Measurements from ENCODE around the gene NUP188.
A peak's percentile ranks its signal among the peaks of the same experiment; 100 is the strongest.
"Not testable (repeated sequence)": the region's sequence is repeated elsewhere in the genome, so short reads cannot be mapped to it uniquely, and the experiment has no call there.

NUP188 gene

DNA sequence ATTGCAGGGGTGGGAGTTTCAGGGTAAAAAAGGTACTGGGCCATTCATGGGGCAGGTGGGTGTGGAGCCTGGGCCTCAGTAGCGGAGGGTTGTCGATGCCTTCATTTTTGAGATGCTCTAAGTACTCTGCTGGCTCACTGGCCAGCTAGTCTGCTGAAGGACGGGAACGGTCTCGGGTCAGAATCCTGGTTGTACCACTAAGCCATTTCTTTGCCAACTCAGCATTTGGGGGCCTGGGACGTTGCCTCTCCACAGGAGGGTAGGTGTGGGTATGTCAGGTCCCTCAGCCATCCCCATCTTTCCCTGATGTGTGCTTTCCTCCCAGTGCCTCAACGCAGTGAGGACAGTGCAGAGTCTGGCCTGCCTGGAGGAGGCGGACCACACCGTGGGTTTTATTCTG is 55.5 kb downstream of the NUP188 start:
- no peak for DNase-seq (ENCODE audit: low read depth in 1 of 2, low spot score in 1 of 2)
- no peak overlapping the region for H3K27ac ChIP-seq (replicated peaks)
- H3K4me3 ChIP-seq (replicated peaks; ENCODE audit: insufficient read depth, low read length), result no peak overlapping the region
- TF ChIP-seq SPI1 (IDR thresholded peaks at IDR 0.05; ENCODE audit: borderline replicate concordance, low read depth) (no peak), GABPA (IDR thresholded peaks at IDR 0.05; ENCODE audit: low read depth) (no peak), REST (IDR thresholded peaks at IDR 0.05; ENCODE audit: insufficient replicate concordance, low read depth) (no peak), POLR2AphosphoS5 (IDR thresholded peaks at IDR 0.05; ENCODE audit: low read depth) (no peak)
- TF ChIP-seq, protein P1, sequence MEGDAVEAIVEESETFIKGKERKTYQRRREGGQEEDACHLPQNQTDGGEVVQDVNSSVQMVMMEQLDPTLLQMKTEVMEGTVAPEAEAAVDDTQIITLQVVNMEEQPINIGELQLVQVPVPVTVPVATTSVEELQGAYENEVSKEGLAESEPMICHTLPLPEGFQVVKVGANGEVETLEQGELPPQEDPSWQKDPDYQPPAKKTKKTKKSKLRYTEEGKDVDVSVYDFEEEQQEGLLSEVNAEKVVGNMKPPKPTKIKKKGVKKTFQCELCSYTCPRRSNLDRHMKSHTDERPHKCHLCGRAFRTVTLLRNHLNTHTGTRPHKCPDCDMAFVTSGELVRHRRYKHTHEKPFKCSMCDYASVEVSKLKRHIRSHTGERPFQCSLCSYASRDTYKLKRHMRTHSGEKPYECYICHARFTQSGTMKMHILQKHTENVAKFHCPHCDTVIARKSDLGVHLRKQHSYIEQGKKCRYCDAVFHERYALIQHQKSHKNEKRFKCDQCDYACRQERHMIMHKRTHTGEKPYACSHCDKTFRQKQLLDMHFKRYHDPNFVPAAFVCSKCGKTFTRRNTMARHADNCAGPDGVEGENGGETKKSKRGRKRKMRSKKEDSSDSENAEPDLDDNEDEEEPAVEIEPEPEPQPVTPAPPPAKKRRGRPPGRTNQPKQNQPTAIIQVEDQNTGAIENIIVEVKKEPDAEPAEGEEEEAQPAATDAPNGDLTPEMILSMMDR (IDR thresholded peaks at IDR 0.05; ENCODE audit: insufficient read depth, low read length), result no peak
- no peaks in the 10 kb centered on the region for H3K27me3 ChIP-seq (ENCODE audit: insufficient read depth, poor library complexity, severe bottlenecking)

- not testable (repeated sequence) for H3K27me3 ChIP-seq (ENCODE audit: insufficient read depth, poor library complexity, severe bottlenecking); H3K27ac ChIP-seq (replicated peaks); DNase-seq (ENCODE audit: low read depth in 1 of 2, low spot score in 1 of 2); H3K4me3 ChIP-seq (replicated peaks; ENCODE audit: insufficient read depth, low read length)
Measured at GRCh38 chr9:129004173-129004572, 56.7 kb downstream of the NUP188 start.

GRCh38 chr9:129005336-129005997 is 58.0 kb downstream of the NUP188 start:
- TF ChIP-seq REST (IDR thresholded peaks at IDR 0.05; ENCODE audit: insufficient replicate concordance, low read depth) (no peak), SPI1 (IDR thresholded peaks at IDR 0.05; ENCODE audit: borderline replicate concordance, low read depth) (no peak), POLR2AphosphoS5 (IDR thresholded peaks at IDR 0.05; ENCODE audit: low read depth) (no peak), GABPA (IDR thresholded peaks at IDR 0.05; ENCODE audit: low read depth) (no peak)
- TF ChIP-seq, protein P1 (IDR thresholded peaks at IDR 0.05; ENCODE audit: insufficient read depth, low read length), result no peak
- H3K27me3 ChIP-seq (ENCODE audit: insufficient read depth, poor library complexity, severe bottlenecking), result no peaks in the 10 kb centered on the region
- no peak overlapping the region for H3K27ac ChIP-seq (replicated peaks)
- H3K4me3 ChIP-seq (replicated peaks; ENCODE audit: insufficient read depth, low read length), result no peak overlapping the region
- DNase-seq (ENCODE audit: low read depth in 1 of 2, low spot score in 1 of 2), result no peak

DNA sequence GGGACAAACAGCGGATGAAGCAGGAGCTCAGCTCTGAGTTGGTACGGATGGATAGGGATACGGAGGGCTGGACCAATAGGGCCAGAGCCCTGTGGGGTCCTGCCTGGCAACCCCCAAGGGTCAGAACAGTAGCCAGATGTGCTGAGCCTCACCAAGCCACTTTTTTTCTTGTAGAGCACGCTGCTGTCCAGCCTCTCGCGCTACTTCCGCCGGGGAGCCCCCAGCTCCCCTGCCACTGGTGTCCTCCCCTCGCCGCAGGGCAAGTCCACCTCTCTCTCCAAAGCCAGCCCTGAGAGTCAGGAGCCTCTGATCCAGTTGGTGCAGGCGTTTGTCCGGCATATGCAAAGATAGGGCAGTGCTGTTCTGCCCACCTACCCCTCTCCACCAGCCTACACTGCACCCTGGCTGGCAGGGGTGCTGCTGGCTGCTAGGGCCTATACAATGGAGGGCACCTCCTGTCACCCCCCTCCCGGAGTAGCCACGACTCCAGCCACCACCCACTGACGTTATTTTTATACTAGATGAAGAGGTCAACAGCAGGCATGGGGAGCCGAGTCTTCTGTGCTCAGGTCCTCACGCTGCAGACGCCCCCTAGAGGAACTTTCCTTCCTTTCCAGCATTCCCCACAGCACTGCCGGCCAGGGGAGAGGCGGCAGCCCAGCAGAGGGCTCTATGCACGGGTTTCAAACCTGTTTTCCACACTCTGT is 59.0 kb downstream of the NUP188 start:
- Histone ChIP-seq H3K27ac (replicated peaks) (no peak overlapping the region), H3K27me3 (ENCODE audit: insufficient read depth, poor library complexity, severe bottlenecking) (no peaks in the 10 kb centered on the region), H3K4me3 (replicated peaks; ENCODE audit: insufficient read depth, low read length) (no peak overlapping the region)
- no peak for TF ChIP-seq REST (IDR thresholded peaks at IDR 0.05; ENCODE audit: insufficient replicate concordance, low read depth)
- TF ChIP-seq, protein P1 (IDR thresholded peaks at IDR 0.05; ENCODE audit: insufficient read depth, low read length), result peak; percentile 71
- DNase-seq (ENCODE audit: low read depth in 1 of 2, low spot score in 1 of 2), result peak; percentile 46 to 67
